Measurements from ENCODE around the gene CASS4. TPM values are rescaled to one million over a fixed set of nuclear protein-coding genes. Genes with fewer than 3 reads are reported as not detected.

The CASS4 gene
- total and polyA plus RNA-seq, 9 of the 15 experiments (the other 6 are each of a cell fraction or from before 2014, with no cell fraction given), result 8.1 to 53.8 (median 26.7) TPM

DNA sequence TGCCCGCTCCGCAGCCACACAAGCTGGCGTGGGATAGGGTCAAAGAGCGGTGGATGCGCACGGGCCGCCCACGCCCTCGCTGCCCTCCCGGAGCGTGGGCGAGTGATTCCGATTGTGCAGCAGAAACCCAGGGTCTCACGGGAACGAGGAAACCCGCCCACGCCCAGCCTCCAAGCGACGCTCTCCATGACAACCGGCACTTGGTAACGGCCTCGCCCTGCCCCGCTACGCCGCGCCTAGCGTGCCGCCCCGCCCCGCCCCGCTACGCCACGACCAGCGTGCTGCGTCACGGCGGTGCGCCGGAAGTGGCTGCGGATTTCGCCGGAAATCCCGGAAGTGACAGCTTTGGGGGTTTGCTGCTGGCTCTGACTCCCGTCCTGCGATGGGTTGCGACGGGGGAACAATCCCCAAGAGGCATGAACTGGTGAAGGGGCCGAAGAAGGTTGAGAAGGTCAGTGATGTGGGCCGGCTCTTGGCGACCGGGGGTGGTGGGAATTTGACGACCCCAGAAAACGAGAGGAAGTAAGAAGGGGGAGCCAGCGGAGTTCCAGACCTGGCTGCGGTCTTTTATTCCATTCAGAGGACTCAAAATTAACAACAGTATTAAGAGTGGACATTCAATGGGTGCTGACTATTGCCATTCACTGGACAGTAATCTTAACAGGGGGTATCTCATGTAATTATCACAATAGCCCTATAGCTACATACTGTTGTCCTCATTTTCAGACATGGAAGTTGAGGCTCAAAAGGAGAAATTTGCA lies 56.4 kb downstream of the CASS4 start, which contains the start of gene RTF2 (continued):
- no peak for TF ChIP-seq ELK1 (CRISPR knock-in tag; IDR thresholded peaks at IDR 0.05)
- no peak for TF ChIP-seq TSHZ1 (CRISPR knock-in tag; IDR thresholded peaks at IDR 0.05)
- TF ChIP-seq ZBTB43 (CRISPR knock-in tag; IDR thresholded peaks at IDR 0.05), result no peak
- TF ChIP-seq NCOA4 (IDR thresholded peaks at IDR 0.05; ENCODE audit: partially characterized antibody), result no peak
- TF ChIP-seq ZNF316 (IDR thresholded peaks at IDR 0.05), result 0 out of 2 replicates have a peak, but pooled peaks have one; percentile 1
- TF ChIP-seq, protein P1, sequence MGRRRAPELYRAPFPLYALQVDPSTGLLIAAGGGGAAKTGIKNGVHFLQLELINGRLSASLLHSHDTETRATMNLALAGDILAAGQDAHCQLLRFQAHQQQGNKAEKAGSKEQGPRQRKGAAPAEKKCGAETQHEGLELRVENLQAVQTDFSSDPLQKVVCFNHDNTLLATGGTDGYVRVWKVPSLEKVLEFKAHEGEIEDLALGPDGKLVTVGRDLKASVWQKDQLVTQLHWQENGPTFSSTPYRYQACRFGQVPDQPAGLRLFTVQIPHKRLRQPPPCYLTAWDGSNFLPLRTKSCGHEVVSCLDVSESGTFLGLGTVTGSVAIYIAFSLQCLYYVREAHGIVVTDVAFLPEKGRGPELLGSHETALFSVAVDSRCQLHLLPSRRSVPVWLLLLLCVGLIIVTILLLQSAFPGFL (CRISPR knock-in tag; IDR thresholded peaks at IDR 0.05), result no peak
- no peak for TF ChIP-seq U2AF2 (optimal IDR thresholded peaks at IDR 0.05; ENCODE audit: low read depth, low read length)
- no peak for TF ChIP-seq ZNF347 (CRISPR knock-in tag; IDR thresholded peaks at IDR 0.05; ENCODE audit: low read depth)
- no peak for TF ChIP-seq TRIM25 (IDR thresholded peaks at IDR 0.05; ENCODE audit: borderline replicate concordance)
- peak; percentile 52; the same call in 1 of the 2 replicates for TF ChIP-seq RB1 (IDR thresholded peaks at IDR 0.05; ENCODE audit: low read depth)
- no peak for TF ChIP-seq ZFP36 (IDR thresholded peaks at IDR 0.05; ENCODE audit: low read depth, low read length, partially characterized antibody)
- no peak for TF ChIP-seq HBP1 (CRISPR knock-in tag; IDR thresholded peaks at IDR 0.05)
